Osteocyte (in vitro differentiated cells): ENCODE measurements around the gene BCO1. TPM values are rescaled to one million over a fixed set of nuclear protein-coding genes. Genes with fewer than 3 reads are reported as not detected.

Source experiments
- DNase-seq: peaks from one replicate; pipeline ENCODE4 v3.0.0; 2021; ENCODE audit warnings: mixed read lengths; ENCODE audit not compliant: unreplicated experiment; ENCODE audit errors: extremely low spot score
- H3K27ac Mint-ChIP-seq: one replicate; pipeline ENCODE4 v1.8.0; 2021; ENCODE audit warnings: mild to moderate bottlenecking, mixed read lengths; ENCODE audit not compliant: unreplicated experiment
- H3K27me3 Mint-ChIP-seq: one replicate; pipeline ENCODE4 v1.8.0; 2021; ENCODE audit warnings: mixed read lengths; ENCODE audit not compliant: unreplicated experiment
- H3K36me3 Mint-ChIP-seq: one replicate; pipeline ENCODE4 v1.8.0; 2021; ENCODE audit warnings: mixed read lengths; ENCODE audit not compliant: unreplicated experiment
- H3K4me1 Mint-ChIP-seq: one replicate; pipeline ENCODE4 v1.8.0; 2021; ENCODE audit warnings: mixed read lengths; ENCODE audit not compliant: unreplicated experiment
- H3K4me3 Mint-ChIP-seq: one replicate; pipeline ENCODE4 v1.8.0; 2021; ENCODE audit warnings: mild to moderate bottlenecking, moderate library complexity, mixed read lengths; ENCODE audit not compliant: unreplicated experiment
- H3K9me3 Mint-ChIP-seq: one replicate; pipeline ENCODE4 v1.8.0; 2021; ENCODE audit warnings: mixed read lengths; ENCODE audit not compliant: unreplicated experiment
- total RNA-seq: library from RNA; stranded (reverse); gene quantifications from 2 replicates; pipeline ENCODE4 v1.2.1, GENCODE V29; 2021
- TF ChIP-seq, protein P1 (sequence below): fragments of 200-600 bp; sonication (generic); IDR thresholded peaks from 2 replicates; pipeline ENCODE4 v1.5.0; 2021; ENCODE audit warnings: antibody characterized with exemption, mild to moderate bottlenecking, moderate library complexity

BCO1 gene
- total RNA-seq, 1 donor from 2014 or later = not detected

DNA sequence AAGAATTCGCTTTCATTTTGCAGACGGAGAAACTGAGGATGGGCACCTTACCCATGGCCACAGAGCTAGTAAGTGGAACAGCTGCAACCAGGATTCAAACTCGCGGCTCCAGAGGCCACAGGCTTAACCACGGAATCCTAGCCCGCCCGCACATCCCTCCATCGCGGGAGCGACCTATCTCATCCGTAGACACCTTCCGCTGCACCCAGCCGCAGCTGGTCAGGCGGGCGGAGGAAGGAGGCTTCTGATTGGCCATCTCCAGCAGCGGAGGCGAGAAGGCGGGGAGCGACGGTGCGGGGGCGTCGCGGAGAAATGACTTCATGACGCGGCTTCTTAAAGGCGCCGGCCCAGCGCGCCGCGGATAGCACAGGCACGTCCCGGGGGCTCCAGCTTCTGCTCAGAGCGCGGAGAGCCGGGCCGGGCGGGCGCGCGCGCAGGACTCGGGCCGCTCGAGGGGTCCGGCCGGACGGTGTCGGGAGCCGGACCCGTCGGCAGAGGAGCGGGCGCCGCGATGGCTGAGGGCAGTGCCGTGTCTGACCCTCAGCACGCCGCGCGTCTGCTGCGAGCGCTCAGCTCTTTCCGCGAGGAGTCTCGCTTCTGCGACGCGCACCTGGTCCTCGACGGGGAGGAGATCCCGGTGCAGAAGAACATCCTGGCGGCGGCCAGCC is 76.2 kb downstream of the BCO1 start, which contains the start of gene GAN:
TSS of gene GAN (plus strand) at position 360 of the 668 bp plus-strand sequence. CDS start at position 512, 152 bp downstream.
- peaks cover 50% of the 10 kb centered on the region for H3K4me1 Mint-ChIP-seq
- H3K27me3 Mint-ChIP-seq = no peaks in the 10 kb centered on the region
- TF ChIP-seq, protein P1, sequence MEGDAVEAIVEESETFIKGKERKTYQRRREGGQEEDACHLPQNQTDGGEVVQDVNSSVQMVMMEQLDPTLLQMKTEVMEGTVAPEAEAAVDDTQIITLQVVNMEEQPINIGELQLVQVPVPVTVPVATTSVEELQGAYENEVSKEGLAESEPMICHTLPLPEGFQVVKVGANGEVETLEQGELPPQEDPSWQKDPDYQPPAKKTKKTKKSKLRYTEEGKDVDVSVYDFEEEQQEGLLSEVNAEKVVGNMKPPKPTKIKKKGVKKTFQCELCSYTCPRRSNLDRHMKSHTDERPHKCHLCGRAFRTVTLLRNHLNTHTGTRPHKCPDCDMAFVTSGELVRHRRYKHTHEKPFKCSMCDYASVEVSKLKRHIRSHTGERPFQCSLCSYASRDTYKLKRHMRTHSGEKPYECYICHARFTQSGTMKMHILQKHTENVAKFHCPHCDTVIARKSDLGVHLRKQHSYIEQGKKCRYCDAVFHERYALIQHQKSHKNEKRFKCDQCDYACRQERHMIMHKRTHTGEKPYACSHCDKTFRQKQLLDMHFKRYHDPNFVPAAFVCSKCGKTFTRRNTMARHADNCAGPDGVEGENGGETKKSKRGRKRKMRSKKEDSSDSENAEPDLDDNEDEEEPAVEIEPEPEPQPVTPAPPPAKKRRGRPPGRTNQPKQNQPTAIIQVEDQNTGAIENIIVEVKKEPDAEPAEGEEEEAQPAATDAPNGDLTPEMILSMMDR = no peak
- H3K36me3 Mint-ChIP-seq = no peaks in the 10 kb centered on the region
- peak; percentile 97 for DNase-seq
- peak within 1 kb of the TSS; percentile 94 for H3K4me3 Mint-ChIP-seq
- H3K27ac Mint-ChIP-seq = peak within 1 kb of the TSS; percentile 80
- no peaks in the 10 kb centered on the region for H3K9me3 Mint-ChIP-seq

DNA sequence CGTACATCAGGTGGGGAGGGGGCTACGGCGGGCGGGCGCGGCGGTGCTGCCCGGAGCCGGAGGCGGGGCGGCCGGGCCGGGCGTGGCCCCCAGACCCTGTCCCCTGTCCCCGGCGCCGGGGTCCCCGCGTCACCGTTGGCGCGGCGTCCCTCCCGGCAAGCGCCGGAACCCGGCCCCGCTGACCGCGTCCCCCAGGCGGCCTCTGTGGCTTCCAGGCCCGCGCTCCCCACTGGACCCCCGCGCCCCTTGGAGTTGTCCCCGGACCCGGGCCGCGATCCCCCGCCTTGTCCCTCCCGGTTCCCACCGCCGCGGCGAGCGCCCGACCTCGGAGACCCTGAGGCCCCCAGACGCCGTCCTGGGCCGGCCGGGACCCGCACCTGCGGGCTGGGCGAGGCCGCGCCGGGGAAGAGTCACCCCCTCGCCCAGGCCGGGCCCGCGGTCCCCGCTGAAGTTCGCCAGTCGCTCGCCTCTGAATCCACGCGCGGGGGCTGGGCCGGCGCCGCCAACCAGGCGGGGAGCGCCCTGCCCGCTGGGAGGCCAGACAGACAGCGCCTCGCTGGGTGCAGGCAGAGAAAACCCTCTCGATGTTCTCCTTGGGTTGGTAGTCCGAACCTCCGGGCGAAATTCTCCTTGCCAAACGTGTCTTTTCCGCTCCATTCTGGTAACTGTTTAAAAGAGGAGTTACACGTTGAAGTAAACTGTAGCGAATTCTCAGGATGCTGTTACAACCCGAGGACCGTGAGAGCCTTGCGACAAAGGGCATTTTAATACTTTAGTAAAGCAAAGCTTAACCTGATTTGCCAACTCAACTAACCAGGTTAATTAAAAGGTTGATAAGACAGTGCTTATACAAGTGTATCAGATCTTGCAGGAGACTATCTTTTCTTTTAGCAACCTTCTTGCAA is 77.0 kb downstream of the BCO1 start:
- Mint-ChIP-seq H3K27ac (peak overlapping the region; percentile 75), H3K27me3 (no peaks in the 10 kb centered on the region), H3K4me1 (peaks cover 54% of the 10 kb centered on the region), H3K9me3 (no peaks in the 10 kb centered on the region), H3K4me3 (peak overlapping the region; percentile 94), H3K36me3 (no peaks in the 10 kb centered on the region)
- TF ChIP-seq, protein P1 = no peak
- peak; percentile 86 for DNase-seq

DNA sequence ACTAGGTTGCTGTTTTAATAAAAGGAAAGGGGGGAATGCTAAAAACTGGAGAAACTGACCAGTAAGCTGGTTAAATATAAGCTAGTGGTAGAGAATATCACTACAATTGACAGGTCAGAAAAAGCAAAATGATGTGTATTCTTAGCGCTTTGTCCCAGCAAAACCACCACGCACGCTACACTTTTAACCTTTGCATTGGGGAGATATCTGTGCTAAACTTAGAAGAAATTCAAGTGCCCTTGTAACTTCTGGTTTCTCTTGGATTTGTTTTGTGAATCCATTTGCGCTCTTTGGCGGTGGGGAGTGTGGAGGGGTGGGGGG is 77.6 kb downstream of the BCO1 start:
- Mint-ChIP-seq H3K9me3 (no peaks in the 10 kb centered on the region), H3K27me3 (no peaks in the 10 kb centered on the region), H3K27ac (peak overlapping the region; percentile 75), H3K36me3 (no peaks in the 10 kb centered on the region), H3K4me3 (peak overlapping the region; percentile 79), H3K4me1 (peaks cover 57% of the 10 kb centered on the region)
- DNase-seq = no peak
- TF ChIP-seq, protein P1 = no peak

DNA sequence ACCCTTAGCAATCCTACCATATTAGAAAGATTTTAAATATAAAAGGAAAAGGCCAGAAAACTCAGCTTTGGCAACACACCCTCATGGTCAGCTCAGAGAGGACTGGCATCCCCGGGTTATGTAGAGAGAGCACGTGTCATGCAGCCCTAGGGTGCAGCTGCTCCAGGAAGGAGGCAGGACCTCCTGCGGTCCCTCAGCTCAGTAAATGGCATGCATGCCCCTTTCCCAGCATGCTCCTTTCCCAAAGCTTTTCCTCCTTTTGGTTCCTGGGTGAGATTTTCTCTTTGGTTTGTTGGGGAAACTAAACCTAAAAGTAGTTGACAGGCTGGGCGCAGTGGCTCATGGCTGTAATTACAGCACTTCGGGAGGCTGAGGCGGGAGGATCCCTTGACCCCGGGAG is 80.2 kb downstream of the BCO1 start:
- DNase-seq = no peak
- Mint-ChIP-seq H3K9me3 (no peaks in the 10 kb centered on the region), H3K36me3 (no peaks in the 10 kb centered on the region), H3K4me1 (peaks cover 46% of the 10 kb centered on the region), H3K27me3 (no peaks in the 10 kb centered on the region), H3K27ac (no peak overlapping the region), H3K4me3 (no peak overlapping the region)
- TF ChIP-seq, protein P1 = no peak
